HepG2 (cell line): ENCODE results near the gene SLC5A6. TPM values are rescaled to one million over a fixed set of nuclear protein-coding genes. Genes with fewer than 3 reads are reported as not detected.

Experiments
- ELF1 ChIP-seq: sonication (generic); formaldehyde crosslinking; IDR thresholded peaks from 2 replicates; pipeline ENCODE4 v1.4.0; 2020; ENCODE audit warnings: missing genetic modification reagents
- MAZ ChIP-seq, 2 experiments: sonication (generic) in 1 of 2; formaldehyde crosslinking in 1 of 2; IDR thresholded peaks; 2 replicates each; pipeline versions ENCODE4 v1.5.0 to v1.6.1; 2012 to 2020; ENCODE audit warnings: low read depth in 2 of 2, mild to moderate bottlenecking in 2 of 2, borderline replicate concordance in 1 of 2, improper control_type of control experiment in 1 of 2, low read length in 1 of 2, missing genetic modification reagents in 1 of 2, moderate library complexity in 1 of 2
- SMARCE1 ChIP-seq: fragments of 450-650 bp; IDR thresholded peaks from 2 replicates; pipeline ENCODE4 v1.6.1; 2017; ENCODE audit warnings: borderline replicate concordance
- SRY ChIP-seq: sonication (generic); formaldehyde crosslinking; IDR thresholded peaks from 2 replicates; pipeline ENCODE4 v1.8.0; 2022; ENCODE audit warnings: mild to moderate bottlenecking, missing genetic modification reagents
- ZNF232 ChIP-seq: sonication (generic); formaldehyde crosslinking; IDR thresholded peaks from 2 replicates; pipeline ENCODE4 v1.4.0; 2020; ENCODE audit warnings: missing genetic modification reagents, borderline replicate concordance
- polyA plus RNA-seq, 8 experiments: library from polyadenylated mRNA; depleted of rRNA in 3 of 8; stranded (reverse) in 7 of 8; unstranded in 1 of 8; fragments of >200 nt; fragmentation: Illumina TruSeq in 4 of 8; extraction: Trizol in 4 of 8; gene quantifications; 2 replicates each; pipeline versions ENCODE4 v1.2.1 to v1.2.3, GENCODE V29; 2011 to 2016; ENCODE audit warnings: low read depth in 4 of 8, missing spikeins in 1 of 8, mixed read lengths in 1 of 8; ENCODE audit not compliant: insufficient read depth in 1 of 8
- total RNA-seq, 5 experiments: library from RNA; depleted of rRNA; stranded (reverse); fragments of >200 nt; fragmentation: Illumina TruSeq; extraction: Trizol; gene quantifications; 2 replicates each; pipeline ENCODE4 v1.2.3, GENCODE V29; 2016; ENCODE audit warnings: low read depth in 1 of 5
- TF ChIP-seq, protein P1 (sequence below): sonication (generic); formaldehyde crosslinking; IDR thresholded peaks from 2 replicates; pipeline ENCODE4 v1.4.0; 2020; ENCODE audit warnings: mild to moderate bottlenecking, missing genetic modification reagents
- TF ChIP-seq, protein P2 (sequence below): sonication (generic); formaldehyde crosslinking; IDR thresholded peaks from 2 replicates; pipeline ENCODE4 v1.8.1; 2022; ENCODE audit warnings: mild to moderate bottlenecking, missing genetic modification reagents

SLC5A6 gene
- total and polyA plus RNA-seq, 2 of the 13 experiments (the other 11 are each of a cell fraction or from before 2014, with no cell fraction given), result 135 to 417 TPM

DNA sequence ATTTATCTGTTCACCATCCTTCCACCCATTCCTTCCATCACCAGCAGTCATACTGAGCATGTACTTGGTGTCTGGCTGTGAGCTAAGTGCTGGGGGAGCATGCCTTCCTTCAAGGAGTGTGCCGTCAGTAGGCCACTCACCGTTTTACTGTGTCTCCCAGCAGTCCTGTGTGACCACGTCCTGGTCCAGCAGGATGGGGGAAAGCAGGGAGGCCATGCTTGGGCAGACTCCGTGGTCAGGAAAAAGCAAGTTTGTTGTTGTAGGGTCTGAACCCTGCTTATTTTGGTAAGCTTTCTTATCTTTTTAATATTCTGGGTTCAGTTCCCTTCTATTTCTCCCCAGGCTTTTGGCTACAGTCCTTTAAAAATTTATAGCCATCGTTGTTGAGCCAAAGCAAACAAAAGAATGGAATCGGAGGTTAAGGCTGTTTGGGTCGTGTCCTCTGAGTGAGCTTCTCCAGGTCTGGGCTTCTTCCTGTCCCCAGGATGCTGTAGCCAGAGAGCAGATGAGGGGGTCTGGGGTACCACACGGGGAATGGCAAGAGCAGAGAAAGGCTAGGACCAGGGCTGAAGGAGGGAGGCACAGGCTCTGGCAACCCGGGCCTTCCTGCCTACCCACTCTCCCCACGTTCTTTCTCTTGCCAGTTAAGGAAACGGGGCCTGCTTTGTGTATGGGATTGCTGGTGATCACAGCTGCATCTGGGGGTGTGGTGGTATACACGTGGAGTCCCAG lies 37.3 kb upstream of the SLC5A6 start (continued):
- TF ChIP-seq, protein P1, sequence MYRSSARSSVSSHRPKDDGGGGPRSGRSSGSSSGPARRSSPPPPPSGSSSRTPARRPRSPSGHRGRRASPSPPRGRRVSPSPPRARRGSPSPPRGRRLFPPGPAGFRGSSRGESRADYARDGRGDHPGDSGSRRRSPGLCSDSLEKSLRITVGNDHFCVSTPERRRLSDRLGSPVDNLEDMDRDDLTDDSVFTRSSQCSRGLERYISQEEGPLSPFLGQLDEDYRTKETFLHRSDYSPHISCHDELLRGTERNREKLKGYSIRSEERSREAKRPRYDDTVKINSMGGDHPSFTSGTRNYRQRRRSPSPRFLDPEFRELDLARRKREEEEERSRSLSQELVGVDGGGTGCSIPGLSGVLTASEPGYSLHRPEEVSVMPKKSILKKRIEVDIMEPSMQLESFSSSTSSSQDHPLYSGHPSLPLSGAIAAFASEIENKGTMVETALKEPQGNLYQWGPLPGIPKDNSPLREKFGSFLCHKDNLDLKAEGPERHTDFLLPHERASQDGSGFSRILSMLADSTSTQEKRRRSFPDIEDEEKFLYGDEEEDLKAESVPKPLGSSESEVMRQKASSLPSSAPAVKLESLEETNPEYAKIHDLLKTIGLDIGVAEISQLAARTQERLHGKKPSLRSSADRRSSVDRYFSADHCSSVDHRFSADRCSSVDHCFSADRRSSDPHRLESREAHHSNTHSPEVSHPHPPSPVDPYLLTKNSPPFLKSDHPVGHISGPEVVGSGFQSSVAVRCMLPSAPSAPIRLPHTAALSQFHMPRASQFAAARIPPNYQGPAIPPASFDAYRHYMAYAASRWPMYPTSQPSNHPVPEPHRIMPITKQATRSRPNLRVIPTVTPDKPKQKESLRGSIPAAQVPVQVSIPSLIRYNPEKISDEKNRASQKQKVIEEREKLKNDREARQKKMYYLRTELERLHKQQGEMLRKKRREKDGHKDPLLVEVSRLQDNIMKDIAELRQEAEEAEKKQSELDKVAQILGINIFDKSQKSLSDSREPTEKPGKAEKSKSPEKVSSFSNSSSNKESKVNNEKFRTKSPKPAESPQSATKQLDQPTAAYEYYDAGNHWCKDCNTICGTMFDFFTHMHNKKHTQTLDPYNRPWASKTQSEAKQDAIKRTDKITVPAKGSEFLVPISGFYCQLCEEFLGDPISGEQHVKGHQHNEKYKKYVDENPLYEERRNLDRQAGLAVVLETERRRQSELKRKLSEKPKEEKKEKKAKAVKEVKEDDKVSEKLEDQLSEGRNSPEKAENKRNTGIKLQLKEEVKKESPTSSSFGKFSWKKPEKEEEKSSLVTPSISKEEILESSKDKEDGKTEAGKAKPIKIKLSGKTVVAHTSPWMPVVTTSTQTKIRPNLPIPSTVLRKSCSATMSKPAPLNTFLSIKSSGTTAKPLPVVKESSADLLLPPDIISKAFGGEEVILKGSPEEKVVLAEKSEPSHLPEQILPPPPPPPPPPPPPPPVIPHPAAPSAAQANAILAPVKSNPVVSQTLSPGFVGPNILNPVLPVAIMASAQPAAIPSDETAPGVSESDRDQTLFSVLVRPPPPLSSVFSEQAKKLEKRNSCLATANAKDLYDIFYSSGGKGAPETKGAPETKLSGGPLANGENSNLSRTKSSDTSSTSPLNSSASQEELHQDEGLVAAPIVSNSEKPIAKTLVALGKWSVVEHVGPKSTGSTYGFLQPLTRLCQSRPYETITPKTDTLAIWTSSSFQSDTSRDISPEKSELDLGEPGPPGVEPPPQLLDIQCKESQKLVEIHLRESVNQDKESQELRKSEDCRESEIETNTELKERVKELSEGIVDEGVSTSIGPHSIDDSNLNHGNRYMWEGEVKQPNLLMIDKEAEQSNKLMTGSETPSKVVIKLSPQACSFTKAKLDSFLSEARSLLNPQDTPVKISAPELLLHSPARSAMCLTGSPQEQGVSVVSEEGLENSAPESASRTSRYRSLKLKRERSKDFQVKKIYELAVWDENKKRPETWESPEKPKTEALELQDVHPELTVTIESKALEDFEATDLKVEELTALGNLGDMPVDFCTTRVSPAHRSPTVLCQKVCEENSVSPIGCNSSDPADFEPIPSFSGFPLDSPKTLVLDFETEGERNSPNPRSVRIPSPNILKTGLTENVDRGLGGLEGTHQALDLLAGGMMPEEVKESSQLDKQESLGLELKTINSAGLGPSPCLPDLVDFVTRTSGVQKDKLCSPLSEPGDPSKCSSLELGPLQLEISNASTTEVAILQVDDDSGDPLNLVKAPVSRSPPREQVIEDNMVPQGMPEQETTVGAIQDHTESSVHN (CRISPR knock-in tag), result no peak
- TF ChIP-seq, protein P2, sequence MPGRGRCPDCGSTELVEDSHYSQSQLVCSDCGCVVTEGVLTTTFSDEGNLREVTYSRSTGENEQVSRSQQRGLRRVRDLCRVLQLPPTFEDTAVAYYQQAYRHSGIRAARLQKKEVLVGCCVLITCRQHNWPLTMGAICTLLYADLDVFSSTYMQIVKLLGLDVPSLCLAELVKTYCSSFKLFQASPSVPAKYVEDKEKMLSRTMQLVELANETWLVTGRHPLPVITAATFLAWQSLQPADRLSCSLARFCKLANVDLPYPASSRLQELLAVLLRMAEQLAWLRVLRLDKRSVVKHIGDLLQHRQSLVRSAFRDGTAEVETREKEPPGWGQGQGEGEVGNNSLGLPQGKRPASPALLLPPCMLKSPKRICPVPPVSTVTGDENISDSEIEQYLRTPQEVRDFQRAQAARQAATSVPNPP (CRISPR knock-in tag), result no peak
- TF ChIP-seq SRY (CRISPR knock-in tag) (no peak), SMARCE1 (no peak), ZNF232 (CRISPR knock-in tag) (no peak), MAZ (IDR thresholded peaks at IDR 0.05; ENCODE audit: borderline replicate concordance, low read depth, low read length) (no peak), MAZ (CRISPR knock-in tag; IDR thresholded peaks at IDR 0.05; ENCODE audit: low read depth) (no peak), ELF1 (CRISPR knock-in tag) (0 out of 2 replicates have a peak, but pooled peaks have one; percentile 1)
